ENCODE results near the gene LRMDA. TPM values are rescaled to one million over a fixed set of nuclear protein-coding genes. Genes with fewer than 3 reads are reported as not detected.
"Not testable (repeated sequence)": the region's sequence is repeated elsewhere in the genome, so short reads cannot be mapped to it uniquely, and the experiment has no call there.

Gene LRMDA
- total RNA-seq, 1 donor from 2014 or later = not detected

- POLR2A ChIA-PET = no interaction called here
- intact Hi-C loops (cut with micrococcal nuclease) = no loop called here
- DNase-seq = no peak
- Mint-ChIP-seq H3K4me3 (no peak overlapping the region), H3K4me1 (no peaks in the 10 kb centered on the region), H3K9me3 (no peaks in the 10 kb centered on the region), H3K27ac (no peak overlapping the region), H3K36me3 (ENCODE audit: low read depth) (no peaks in the 10 kb centered on the region), H3K27me3 (peaks cover 7% of the 10 kb centered on the region)
- CTCF ChIA-PET = no interaction called here
- TF ChIP-seq CTCF (IDR thresholded peaks at IDR 0.05) = no peak
- ATAC-seq (ENCODE audit: low read depth) = no peak
Measured at GRCh38 chr10:75598998-75599397, 167.6 kb downstream of the LRMDA start.

GRCh38 chr10:75599875-75600648 is 168.6 kb downstream of the LRMDA start:
- TF ChIP-seq CTCF (IDR thresholded peaks at IDR 0.05) = no peak
- POLR2A ChIA-PET = no interaction called here

DNA sequence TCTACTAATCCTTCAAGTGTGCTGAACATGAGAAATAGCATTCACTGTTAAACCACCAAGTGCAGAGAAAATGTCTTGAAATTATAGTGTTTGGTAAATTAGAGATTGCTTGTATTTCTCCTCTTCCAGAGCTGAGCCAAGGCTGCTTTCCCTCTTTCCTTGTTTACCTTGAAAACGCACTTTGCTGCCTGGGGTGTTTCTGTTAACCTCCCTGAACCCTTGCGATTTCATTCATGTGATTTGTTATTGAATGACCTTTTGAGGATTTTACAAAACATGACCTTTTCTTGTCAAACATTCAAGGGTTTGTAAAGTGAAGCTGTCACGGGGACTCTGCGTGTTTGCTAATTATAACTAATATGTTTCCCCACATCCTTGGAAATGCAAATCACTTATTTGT is 169.4 kb downstream of the LRMDA start:
- no peaks in the 10 kb centered on the region for H3K36me3 Mint-ChIP-seq (ENCODE audit: low read depth)
- ChIA-PET CTCF (no interaction called here), POLR2A (no interaction called here)
- H3K4me1 Mint-ChIP-seq = no peaks in the 10 kb centered on the region
- H3K9me3 Mint-ChIP-seq = no peaks in the 10 kb centered on the region
- ATAC-seq (ENCODE audit: low read depth) (no peak), DNase-seq (no peak)
- H3K27me3 Mint-ChIP-seq = peaks cover 7% of the 10 kb centered on the region
- intact Hi-C loops (cut with micrococcal nuclease) = no loop called here
- no peak overlapping the region for H3K27ac Mint-ChIP-seq
- no peak for TF ChIP-seq CTCF (IDR thresholded peaks at IDR 0.05)
- H3K4me3 Mint-ChIP-seq = no peak overlapping the region

More at GRCh38 chr10:75599875-75600648, 168.6 kb downstream of the LRMDA start:
- intact Hi-C loops (cut with micrococcal nuclease) = no loop called here
- ATAC-seq (ENCODE audit: low read depth) = no peak
- Mint-ChIP-seq H3K4me3 (no peak overlapping the region), H3K4me1 (no peaks in the 10 kb centered on the region), H3K27ac (no peak overlapping the region), H3K36me3 (ENCODE audit: low read depth) (no peaks in the 10 kb centered on the region), H3K27me3 (peaks cover 7% of the 10 kb centered on the region), H3K9me3 (no peaks in the 10 kb centered on the region)
- DNase-seq = no peak
- CTCF ChIA-PET = no interaction called here

- ChIA-PET CTCF (no interaction called here), POLR2A (no interaction called here)
- DNase-seq (no peak), ATAC-seq (ENCODE audit: low read depth) (no peak)
- H3K4me3 Mint-ChIP-seq = no peak overlapping the region
- peaks cover 7% of the 10 kb centered on the region for H3K27me3 Mint-ChIP-seq
- intact Hi-C loops (cut with micrococcal nuclease) = no loop called here
- no peak overlapping the region for H3K27ac Mint-ChIP-seq
- no peaks in the 10 kb centered on the region for H3K4me1 Mint-ChIP-seq
- H3K9me3 Mint-ChIP-seq = no peaks in the 10 kb centered on the region
- TF ChIP-seq CTCF (IDR thresholded peaks at IDR 0.05) = no peak
- H3K36me3 Mint-ChIP-seq (ENCODE audit: low read depth) = no peaks in the 10 kb centered on the region
Measured at GRCh38 chr10:75602341-75602740, 170.9 kb downstream of the LRMDA start.

DNA sequence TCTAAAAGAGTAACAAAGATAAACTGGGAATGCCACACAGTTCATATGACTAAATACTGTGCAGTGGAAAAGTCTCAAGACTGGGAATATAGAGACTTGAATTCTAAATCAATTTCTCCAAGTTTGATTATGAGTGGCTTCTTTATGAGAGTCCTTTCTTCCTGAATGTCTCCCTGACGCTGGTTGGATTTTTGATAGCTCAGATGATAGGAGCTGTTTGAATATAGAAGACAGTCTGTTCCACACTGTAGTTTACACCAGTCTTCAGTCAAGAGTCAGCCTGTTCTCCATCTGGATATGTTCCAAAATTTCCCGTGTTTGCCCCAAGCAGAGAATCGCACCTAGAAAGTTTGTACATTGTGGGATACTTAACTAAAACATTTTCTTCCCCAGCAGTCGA is 173.7 kb downstream of the LRMDA start:
- Mint-ChIP-seq H3K4me3 (no peak overlapping the region), H3K9me3 (no peaks in the 10 kb centered on the region), H3K27me3 (peaks cover 2% of the 10 kb centered on the region), H3K4me1 (no peaks in the 10 kb centered on the region), H3K27ac (no peak overlapping the region), H3K36me3 (ENCODE audit: low read depth) (no peaks in the 10 kb centered on the region)
- no peak for DNase-seq
- intact Hi-C loops (cut with micrococcal nuclease) = no loop called here
- CTCF ChIA-PET = no interaction called here
- no peak for ATAC-seq (ENCODE audit: low read depth)
- TF ChIP-seq CTCF (IDR thresholded peaks at IDR 0.05) = no peak
- POLR2A ChIA-PET = no interaction called here

GRCh38 chr10:75605795-75606194 is 174.4 kb downstream of the LRMDA start:
- H3K9me3 Mint-ChIP-seq; DNase-seq; H3K27ac Mint-ChIP-seq; POLR2A ChIA-PET; intact Hi-C loops (cut with micrococcal nuclease); ATAC-seq (ENCODE audit: low read depth); H3K27me3 Mint-ChIP-seq; CTCF ChIA-PET; H3K4me3 Mint-ChIP-seq; H3K36me3 Mint-ChIP-seq (ENCODE audit: low read depth); H3K4me1 Mint-ChIP-seq: not testable (repeated sequence)

All from activated B cell treated with CpG ODN at 0.5 μM for 24 hours (primary cell).